D721Med (cell line): ENCODE data around the gene GOLGA8S.
"Not testable (repeated sequence)": the region's sequence is repeated elsewhere in the genome, so short reads cannot be mapped to it uniquely, and the experiment has no call there.

Experiments used
- DNase-seq: peaks from one replicate; pipeline ENCODE4 v3.0.0; 2011; ENCODE audit warnings: low spot score; ENCODE audit not compliant: insufficient read length
- FAIRE-seq: peaks from 2 replicates; lab custom pipeline; 2011; peaks lifted over from hg19 to GRCh38; lab: Jason Lieb, UNC
- CTCF ChIP-seq: IDR thresholded peaks from 2 replicates; pipeline ENCODE4 v1.5.1; 2012; ENCODE audit warnings: mild to moderate bottlenecking, control low read depth; ENCODE audit not compliant: insufficient read depth; ENCODE audit errors: missing control alignments

Gene GOLGA8S

GRCh38 chr15:23384371-23384770 is 29.8 kb downstream of the GOLGA8S start:
- FAIRE-seq (no peak), DNase-seq (no peak)
- TF ChIP-seq CTCF = no peak

DNA sequence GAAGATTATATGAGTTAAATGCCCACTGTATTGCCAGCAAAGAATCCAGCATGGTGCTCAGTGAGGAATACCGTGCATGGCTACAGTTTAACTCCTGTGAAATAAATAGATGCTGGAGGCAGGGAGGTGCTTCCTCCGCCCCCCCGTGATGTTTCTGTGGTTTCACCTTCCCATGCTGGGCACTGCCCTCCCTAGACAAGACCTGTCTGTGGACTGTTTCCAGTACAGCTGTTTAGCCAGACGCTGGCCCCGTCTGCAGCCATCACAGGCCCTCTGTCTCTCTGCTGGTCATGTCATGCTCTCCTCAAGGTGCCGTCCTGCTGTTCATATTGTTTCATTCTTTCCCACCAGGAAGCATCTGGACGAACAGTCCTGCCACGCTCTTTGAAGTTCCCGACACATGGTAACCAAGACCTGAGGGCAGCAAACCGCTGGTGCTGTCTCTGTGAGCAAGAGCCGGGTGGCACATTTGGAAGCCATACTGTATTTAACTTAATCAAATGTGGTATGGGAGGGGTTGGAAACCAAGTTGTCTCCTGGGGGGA is 31.4 kb downstream of the GOLGA8S start:
- DNase-seq = no peak
- no peak for TF ChIP-seq CTCF
- FAIRE-seq = no peak

DNA sequence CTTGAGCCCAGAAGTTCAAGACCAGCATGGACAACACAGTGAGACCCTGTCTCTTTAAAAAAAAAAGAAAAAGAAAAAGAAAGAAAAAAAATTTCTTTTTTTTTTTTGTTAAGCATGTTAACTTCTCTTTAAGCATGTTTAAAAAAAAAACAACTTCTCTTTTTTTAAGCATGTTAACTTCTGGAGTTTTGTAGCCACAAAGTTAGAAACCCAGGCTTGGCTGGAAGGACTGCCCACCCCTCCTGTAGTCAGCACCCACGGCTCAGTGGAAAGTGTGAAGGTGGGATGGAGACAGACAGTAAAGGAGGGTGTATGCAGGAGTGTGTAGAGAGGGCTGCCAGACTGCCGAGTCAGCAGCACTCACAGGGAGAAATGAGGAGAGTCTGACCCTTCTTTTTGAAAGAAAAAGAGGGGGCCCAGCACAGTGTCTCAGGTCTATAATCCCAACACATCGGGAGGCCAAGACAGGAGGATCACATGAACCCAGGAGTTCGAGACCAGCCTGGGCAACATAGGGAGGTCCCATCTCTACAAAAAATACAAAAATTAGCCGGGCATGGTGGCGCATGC is 33.2 kb downstream of the GOLGA8S start:
- DNase-seq (no peak), FAIRE-seq (no peak)

GRCh38 chr15:23395030-23395692 is 40.6 kb downstream of the GOLGA8S start:
- FAIRE-seq (no peak), DNase-seq (no peak)
- TF ChIP-seq CTCF = no peak

More for the DNA sequence above, 33.2 kb downstream of the GOLGA8S start:
- TF ChIP-seq CTCF = no peak

DNA sequence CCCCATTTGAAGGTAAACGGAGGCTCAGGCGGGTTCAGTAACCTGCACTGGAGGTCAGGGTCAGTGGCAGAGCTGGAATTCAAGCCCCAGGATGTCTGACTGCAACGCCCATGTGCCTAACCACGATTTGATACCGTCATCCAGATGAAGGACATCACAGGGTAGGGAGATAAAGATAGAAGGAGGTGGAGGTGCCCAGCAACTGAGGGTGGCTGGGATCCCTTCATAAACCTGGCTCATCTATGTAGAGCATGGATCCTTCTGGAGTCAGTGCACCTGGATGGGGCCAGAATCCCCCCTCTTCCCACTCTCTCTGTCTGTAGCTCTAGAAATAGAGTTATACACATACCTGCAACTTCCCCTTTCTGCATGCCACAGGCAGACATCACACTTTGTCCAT is 41.3 kb downstream of the GOLGA8S start:
- DNase-seq = no peak
- TF ChIP-seq CTCF = no peak
- FAIRE-seq = no peak

GRCh38 chr15:23397779-23398178 is 43.2 kb downstream of the GOLGA8S start:
- FAIRE-seq = no peak
- no peak for TF ChIP-seq CTCF
- DNase-seq = no peak

- FAIRE-seq, DNase-seq: not testable (repeated sequence)
Observed at GRCh38 chr15:23398357-23398756, 43.8 kb downstream of the GOLGA8S start.

DNA sequence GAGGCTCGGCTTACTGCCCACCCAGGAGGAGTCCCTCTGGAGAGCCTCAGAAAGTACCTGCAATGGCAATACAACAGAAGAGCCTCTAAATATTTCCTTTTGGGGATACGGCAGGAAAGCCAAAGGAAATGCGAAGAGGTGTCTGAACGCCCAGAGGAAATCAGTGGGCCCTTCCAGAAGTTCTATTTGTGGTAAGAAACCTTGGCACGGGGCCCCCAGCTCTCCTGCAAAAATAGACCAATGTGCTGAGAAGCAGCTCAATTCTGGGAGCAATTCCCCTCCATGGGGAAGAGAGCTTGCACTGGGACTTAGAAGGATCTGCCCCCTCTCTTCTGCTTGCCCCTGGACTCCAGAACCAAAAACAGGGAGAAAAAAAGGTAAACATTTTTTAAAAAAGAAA is 44.7 kb downstream of the GOLGA8S start:
- not testable (repeated sequence) for FAIRE-seq

More for the DNA sequence above, 44.7 kb downstream of the GOLGA8S start:
- DNase-seq = not testable (repeated sequence)
